Ishikawa (cell line): ENCODE results near the gene PRICKLE4.

Experiments used
- CEBPB ChIP-seq: IDR thresholded peaks from 2 replicates; pipeline ENCODE4 v1.6.1; 2012
- CREB1 ChIP-seq: IDR thresholded peaks from 2 replicates; pipeline ENCODE4 v1.6.1; 2012; ENCODE audit warnings: low read depth
- EP300 ChIP-seq: IDR thresholded peaks from 2 replicates; pipeline ENCODE4 v1.6.1; 2012; ENCODE audit warnings: borderline replicate concordance
- RAD21 ChIP-seq: IDR thresholded peaks from 2 replicates; pipeline ENCODE4 v1.6.1; 2012; ENCODE audit warnings: low read depth
- REST ChIP-seq: IDR thresholded peaks from 2 replicates; pipeline ENCODE4 v1.6.1; 2012; ENCODE audit warnings: low read depth, mild to moderate bottlenecking
- TAF1 ChIP-seq: IDR thresholded peaks from 2 replicates; pipeline ENCODE4 v1.6.1; 2012; ENCODE audit warnings: low read depth, mild to moderate bottlenecking
- YY1 ChIP-seq: IDR thresholded peaks from 2 replicates; pipeline ENCODE4 v1.6.1; 2012; ENCODE audit warnings: low read depth
- TF ChIP-seq, protein P1 (sequence below): IDR thresholded peaks from 2 replicates; pipeline ENCODE4 v1.6.1; 2012

DNA sequence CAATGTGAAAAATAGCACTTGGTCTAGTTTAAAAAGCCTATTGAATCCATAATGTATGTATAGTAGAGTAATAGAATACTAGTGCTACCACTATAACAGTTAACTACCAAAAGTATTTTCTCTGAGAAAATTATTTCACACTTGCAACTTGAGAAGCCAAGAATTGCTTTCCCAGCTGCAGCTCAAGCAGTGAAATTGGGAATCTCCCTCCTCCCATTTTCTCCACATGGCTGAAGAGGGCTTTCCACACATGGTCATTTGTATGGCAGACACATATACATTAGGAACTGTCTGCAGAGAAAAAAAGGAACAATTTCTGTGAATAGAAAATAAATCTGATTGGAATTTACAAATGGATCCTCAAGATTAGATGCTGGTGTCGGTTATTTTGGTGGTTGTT, 41.4 kb downstream of the PRICKLE4 start:
- TF ChIP-seq EP300 (no peak), RAD21 (no peak), CREB1 (no peak), REST (no peak), CEBPB (no peak), TAF1 (no peak), YY1 (no peak)
- TF ChIP-seq, protein P1, sequence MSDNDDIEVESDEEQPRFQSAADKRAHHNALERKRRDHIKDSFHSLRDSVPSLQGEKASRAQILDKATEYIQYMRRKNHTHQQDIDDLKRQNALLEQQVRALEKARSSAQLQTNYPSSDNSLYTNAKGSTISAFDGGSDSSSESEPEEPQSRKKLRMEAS = no peak
